ENCODE results near the gene ABHD14A.

The ABHD14A gene

DNA sequence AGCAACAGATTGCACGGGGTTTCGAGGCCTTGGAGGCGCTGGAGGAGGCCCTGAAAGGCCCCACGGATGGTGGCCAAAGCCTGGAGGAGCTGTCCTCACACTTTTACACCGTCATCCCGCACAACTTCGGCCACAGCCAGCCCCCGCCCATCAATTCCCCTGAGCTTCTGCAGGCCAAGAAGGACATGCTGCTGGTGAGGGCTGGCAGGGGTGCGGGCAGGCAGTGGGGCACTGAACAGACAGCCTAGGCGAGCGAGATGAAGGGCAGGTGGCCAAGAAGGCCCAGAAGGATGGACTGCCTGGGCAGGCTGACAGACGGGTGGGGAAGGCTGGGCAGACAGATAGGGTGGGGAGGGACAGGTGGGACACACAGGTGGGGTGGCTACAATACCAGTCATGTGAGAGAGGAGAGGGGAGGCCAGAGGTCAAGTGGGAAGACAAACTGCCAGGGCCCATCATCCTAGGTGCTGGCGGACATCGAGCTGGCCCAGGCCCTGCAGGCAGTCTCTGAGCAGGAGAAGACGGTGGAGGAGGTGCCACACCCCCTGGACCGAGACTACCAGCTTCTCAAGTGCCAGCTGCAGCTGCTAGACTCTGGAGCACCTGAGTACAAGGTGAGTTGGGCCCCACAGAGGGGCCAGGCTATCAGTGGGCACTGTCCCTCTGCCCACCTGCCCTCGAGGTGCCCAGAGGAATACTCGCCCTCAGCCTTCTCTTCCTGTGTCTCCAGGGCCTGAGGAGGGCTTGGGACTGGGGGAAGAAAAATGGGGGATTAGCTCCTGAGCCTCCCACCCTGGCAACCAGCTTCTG is 29.6 kb upstream of the ABHD14A start:
- peak overlapping the region; percentile 91 for H3K27ac ChIP-seq
- no peak for DNase-seq (ENCODE audit: low spot score)
- TF ChIP-seq, protein P1, sequence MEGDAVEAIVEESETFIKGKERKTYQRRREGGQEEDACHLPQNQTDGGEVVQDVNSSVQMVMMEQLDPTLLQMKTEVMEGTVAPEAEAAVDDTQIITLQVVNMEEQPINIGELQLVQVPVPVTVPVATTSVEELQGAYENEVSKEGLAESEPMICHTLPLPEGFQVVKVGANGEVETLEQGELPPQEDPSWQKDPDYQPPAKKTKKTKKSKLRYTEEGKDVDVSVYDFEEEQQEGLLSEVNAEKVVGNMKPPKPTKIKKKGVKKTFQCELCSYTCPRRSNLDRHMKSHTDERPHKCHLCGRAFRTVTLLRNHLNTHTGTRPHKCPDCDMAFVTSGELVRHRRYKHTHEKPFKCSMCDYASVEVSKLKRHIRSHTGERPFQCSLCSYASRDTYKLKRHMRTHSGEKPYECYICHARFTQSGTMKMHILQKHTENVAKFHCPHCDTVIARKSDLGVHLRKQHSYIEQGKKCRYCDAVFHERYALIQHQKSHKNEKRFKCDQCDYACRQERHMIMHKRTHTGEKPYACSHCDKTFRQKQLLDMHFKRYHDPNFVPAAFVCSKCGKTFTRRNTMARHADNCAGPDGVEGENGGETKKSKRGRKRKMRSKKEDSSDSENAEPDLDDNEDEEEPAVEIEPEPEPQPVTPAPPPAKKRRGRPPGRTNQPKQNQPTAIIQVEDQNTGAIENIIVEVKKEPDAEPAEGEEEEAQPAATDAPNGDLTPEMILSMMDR (conservative IDR thresholded peaks at IDR 0.05; ENCODE audit: low read depth), result no peak
- CTCF ChIA-PET, result interaction anchor here (1.3 kb wide), 1 partner anchor 29 kb away, joined by 6 read pairs; the partner anchor contains the start of gene ABHD14B
- POLR2A ChIA-PET (ENCODE audit: low non-redundant PET), result no interaction called here

- ChIA-PET CTCF (interaction anchor here (1.3 kb wide), 1 partner anchor 28 kb away, joined by 6 read pairs; the partner anchor contains the start of gene ABHD14B), POLR2A (ENCODE audit: low non-redundant PET) (no interaction called here)
Measured at GRCh38 chr3:51945926-51946705, 28.7 kb upstream of the ABHD14A start.

GRCh38 chr3:51946796-51947195 is 28.1 kb upstream of the ABHD14A start:
- POLR2A ChIA-PET (ENCODE audit: low non-redundant PET), result no interaction called here
- H3K27ac ChIP-seq, result no peak overlapping the region
- CTCF ChIA-PET, result interaction anchor here (1.0 kb wide), 1 partner anchor 10 kb away, joined by 3 read pairs; no protein-coding TSS in a partner anchor
- TF ChIP-seq, protein P1 (conservative IDR thresholded peaks at IDR 0.05; ENCODE audit: low read depth), result no peak
- no peak for DNase-seq (ENCODE audit: low spot score)

More at GRCh38 chr3:51945926-51946705, 28.7 kb upstream of the ABHD14A start:
- TF ChIP-seq, protein P1 (conservative IDR thresholded peaks at IDR 0.05; ENCODE audit: low read depth), result no peak
- 0 out of 2 replicates have a peak overlapping the region, but pooled peaks have one; percentile 91 for H3K27ac ChIP-seq
- no peak for DNase-seq (ENCODE audit: low spot score)

GRCh38 chr3:51947215-51947900 is 27.5 kb upstream of the ABHD14A start:
- no peak for DNase-seq (ENCODE audit: low spot score)
- CTCF ChIA-PET, result interaction anchor here (0.5 to 1.0 kb wide), 3 partner anchors 10 to 709 kb away, joined by 3 to 4 read pairs (median 3); no protein-coding TSS in a partner anchor
- no peak overlapping the region for H3K27ac ChIP-seq
- TF ChIP-seq, protein P1 (conservative IDR thresholded peaks at IDR 0.05; ENCODE audit: low read depth), result no peak
- POLR2A ChIA-PET (ENCODE audit: low non-redundant PET), result no interaction called here

DNA sequence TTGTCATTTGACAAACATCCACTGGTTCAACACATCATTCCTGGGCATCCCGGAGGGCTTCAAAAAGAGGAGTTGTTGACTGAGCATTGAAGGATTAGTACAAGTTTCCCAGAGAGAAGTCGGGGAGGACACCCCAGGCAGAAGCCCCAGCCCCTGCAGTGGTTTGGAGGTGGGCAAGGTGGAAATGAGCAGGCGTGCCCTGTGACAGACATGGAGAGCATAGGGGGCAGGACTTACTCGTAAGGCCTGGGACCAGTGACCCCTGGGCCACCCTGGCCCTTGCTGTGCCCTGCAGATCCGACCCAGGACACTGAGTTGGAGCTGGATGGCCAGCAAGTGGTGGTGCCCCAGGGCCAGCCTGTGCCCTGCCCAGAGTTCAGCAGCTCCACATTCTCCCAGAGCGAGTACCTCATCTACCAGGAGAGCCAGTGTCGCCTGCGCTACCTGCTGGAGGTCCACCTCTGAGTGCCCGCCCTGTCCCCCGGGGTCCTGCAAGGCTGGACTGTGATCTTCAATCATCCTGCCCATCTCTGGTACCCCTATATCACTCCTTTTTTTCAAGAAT is 26.8 kb upstream of the ABHD14A start:
- POLR2A ChIA-PET (ENCODE audit: low non-redundant PET), result no interaction called here
- no peak overlapping the region for H3K27ac ChIP-seq
- DNase-seq (ENCODE audit: low spot score), result no peak
- TF ChIP-seq, protein P1 (conservative IDR thresholded peaks at IDR 0.05; ENCODE audit: low read depth), result no peak
- CTCF ChIA-PET, result interaction anchor here (0.5 to 0.6 kb wide), 2 partner anchors 197 to 708 kb away, joined by 3 to 4 read pairs; no protein-coding TSS in a partner anchor
